Measurements from ENCODE around the gene UBE3C. TPM values are rescaled to one million over a fixed set of nuclear protein-coding genes. Genes with fewer than 3 reads are reported as not detected.

Gene UBE3C
- total and polyA plus RNA-seq, 2 donors (not counting 3 experiments of a cell fraction or from before 2014, with no cell fraction given): 45.1 to 77.3 TPM

DNA sequence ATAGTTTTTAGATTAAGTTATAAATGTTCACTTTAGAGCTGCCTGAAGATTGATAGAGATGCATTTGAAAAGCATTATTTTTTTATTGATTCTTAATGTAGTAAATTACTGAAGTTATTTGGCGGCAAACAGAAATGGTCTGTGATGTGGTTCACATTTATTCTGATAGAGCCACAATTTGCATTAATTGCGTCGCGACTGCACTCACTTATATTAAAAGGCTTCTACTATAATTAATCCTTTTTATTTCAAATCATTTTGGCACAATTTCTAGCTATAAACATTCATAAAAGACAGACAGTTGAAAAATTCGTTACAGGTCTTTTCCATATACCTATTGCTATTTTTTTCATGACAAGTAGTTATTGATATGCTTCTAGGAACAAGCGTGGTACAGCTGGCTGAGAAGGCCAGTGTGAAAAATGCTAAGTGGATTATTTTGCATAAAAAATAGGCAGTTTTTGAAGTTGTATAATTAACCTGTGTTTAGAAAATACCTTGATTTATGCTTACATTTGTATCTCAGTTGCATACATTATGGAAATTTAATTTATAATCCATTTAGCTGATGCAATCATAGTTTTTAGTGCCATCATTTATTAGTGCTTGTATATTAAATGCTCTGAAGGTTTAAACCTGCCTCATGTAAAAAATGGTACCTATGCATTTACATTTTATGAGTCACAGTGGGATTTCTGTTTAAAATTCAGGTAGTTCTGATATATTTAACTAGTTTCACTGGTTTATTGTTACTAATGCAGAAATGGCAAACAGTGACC is 106.0 kb downstream of the UBE3C start:
- no peaks in the 10 kb centered on the region for H3K9me1 ChIP-seq (replicated peaks; ENCODE audit: control insufficient read depth, extremely low read depth, insufficient read depth, low read length)
- no peak overlapping the region for H3K4me3 ChIP-seq (replicated peaks in 1 of 3; ENCODE audit: insufficient read depth in 1 of 3, low read depth in 1 of 3, low read length in 3 of 3)
- H3K9ac ChIP-seq (replicated peaks; ENCODE audit: extremely low read depth, insufficient read depth, low read length): no peak overlapping the region
- H4K20me1 ChIP-seq (replicated peaks; ENCODE audit: control insufficient read depth, extremely low read depth, insufficient read depth, low read length): no peaks in the 10 kb centered on the region
- FAIRE-seq: no peak
- no peak overlapping the region for H3K27ac ChIP-seq (ENCODE audit: insufficient read depth, low read depth, low read length)
- no peak for DNase-seq (ENCODE audit: low read depth, low spot score)
- H3K4me1 ChIP-seq (ENCODE audit: control insufficient read depth, extremely low read depth, insufficient read depth, low read length): no peaks in the 10 kb centered on the region
- no peaks in the 10 kb centered on the region for H3K79me2 ChIP-seq (ENCODE audit: control insufficient read depth, insufficient read depth, low read length)
- no TSS peak for BruUV-seq (replicated peaks)
- ChIA-PET POLR2A (no interaction called here), CTCF (interaction anchor here (0.8 kb wide), 1 partner anchor 10 kb away, joined by 3 read pairs; no protein-coding TSS in a partner anchor)
- no peak overlapping the region for H2AFZ ChIP-seq (ENCODE audit: low read depth, low read length)
- dilution Hi-C loops (cut with MboI; ENCODE audit: extremely low pct_ligation_motif_present, low sequenced_read_pairs): no loop called here
- H3K4me2 ChIP-seq (ENCODE audit: insufficient read depth, low read length): no peak overlapping the region
- intact Hi-C loops (cut with micrococcal nuclease): no loop called here
- H3K27me3 ChIP-seq (ENCODE audit: control insufficient read depth in 2 of 2, insufficient read depth in 2 of 2, low read length in 2 of 2): no peaks in the 10 kb centered on the region
- peaks cover 3 to 5% of the 10 kb centered on the region in 2 experiments for H3K36me3 ChIP-seq (ENCODE audit: control insufficient read depth in 2 of 2, extremely low read depth in 1 of 2, insufficient read depth in 2 of 2, low read length in 2 of 2)
- TF ChIP-seq GATA2 (IDR thresholded peaks at IDR 0.05; ENCODE audit: insufficient read depth, insufficient read length, low read depth, low read length): no peak
- TF ChIP-seq, protein P1, sequence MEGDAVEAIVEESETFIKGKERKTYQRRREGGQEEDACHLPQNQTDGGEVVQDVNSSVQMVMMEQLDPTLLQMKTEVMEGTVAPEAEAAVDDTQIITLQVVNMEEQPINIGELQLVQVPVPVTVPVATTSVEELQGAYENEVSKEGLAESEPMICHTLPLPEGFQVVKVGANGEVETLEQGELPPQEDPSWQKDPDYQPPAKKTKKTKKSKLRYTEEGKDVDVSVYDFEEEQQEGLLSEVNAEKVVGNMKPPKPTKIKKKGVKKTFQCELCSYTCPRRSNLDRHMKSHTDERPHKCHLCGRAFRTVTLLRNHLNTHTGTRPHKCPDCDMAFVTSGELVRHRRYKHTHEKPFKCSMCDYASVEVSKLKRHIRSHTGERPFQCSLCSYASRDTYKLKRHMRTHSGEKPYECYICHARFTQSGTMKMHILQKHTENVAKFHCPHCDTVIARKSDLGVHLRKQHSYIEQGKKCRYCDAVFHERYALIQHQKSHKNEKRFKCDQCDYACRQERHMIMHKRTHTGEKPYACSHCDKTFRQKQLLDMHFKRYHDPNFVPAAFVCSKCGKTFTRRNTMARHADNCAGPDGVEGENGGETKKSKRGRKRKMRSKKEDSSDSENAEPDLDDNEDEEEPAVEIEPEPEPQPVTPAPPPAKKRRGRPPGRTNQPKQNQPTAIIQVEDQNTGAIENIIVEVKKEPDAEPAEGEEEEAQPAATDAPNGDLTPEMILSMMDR (IDR thresholded peaks at IDR 0.05; ENCODE audit: extremely low read depth in 1 of 2, insufficient read depth in 1 of 2, low read depth in 1 of 2, low read length in 2 of 2): no peak
- TF ChIP-seq MYC (IDR thresholded peaks at IDR 0.05; ENCODE audit: low read depth, low read length): no peak
- no peak for TF ChIP-seq EZH2 (IDR thresholded peaks at IDR 0.05; ENCODE audit: borderline replicate concordance, low read depth, low read length, severe bottlenecking)
- no peaks in the 10 kb centered on the region for H3K9me3 ChIP-seq (replicated peaks; ENCODE audit: control insufficient read depth, insufficient read depth, low read length)

DNA sequence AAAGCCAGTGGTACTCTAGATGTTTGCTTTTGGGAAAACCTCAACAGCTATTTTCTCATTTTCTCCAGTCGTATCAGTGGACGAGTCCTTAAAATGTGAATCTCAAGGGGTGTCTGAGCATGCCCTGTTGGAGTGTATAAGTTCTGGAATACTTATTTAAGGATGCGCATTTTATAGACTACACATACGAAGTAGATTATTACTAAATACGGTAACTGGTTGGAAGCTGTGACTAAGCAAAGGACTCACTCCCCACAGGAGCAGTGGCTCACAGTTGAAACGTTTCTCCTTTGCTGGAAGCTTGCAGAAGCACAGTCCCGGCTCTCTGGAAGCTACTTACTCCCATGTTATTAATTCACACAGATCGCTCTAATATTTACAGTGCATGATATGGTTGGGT is 107.3 kb downstream of the UBE3C start:
- TF ChIP-seq MYC (IDR thresholded peaks at IDR 0.05; ENCODE audit: low read depth, low read length) (no peak), EZH2 (IDR thresholded peaks at IDR 0.05; ENCODE audit: borderline replicate concordance, low read depth, low read length, severe bottlenecking) (no peak), GATA2 (IDR thresholded peaks at IDR 0.05; ENCODE audit: insufficient read depth, insufficient read length, low read depth, low read length) (no peak), FOS (IDR thresholded peaks at IDR 0.05; ENCODE audit: borderline replicate concordance, insufficient read depth, low read length) (no peak), POLR2A (IDR thresholded peaks at IDR 0.05; ENCODE audit: low read depth, low read length) (no peak), JUN (IDR thresholded peaks at IDR 0.05; ENCODE audit: borderline replicate concordance, insufficient read depth, insufficient read length, low read depth) (no peak), POLR2AphosphoS5 (IDR thresholded peaks at IDR 0.05; ENCODE audit: insufficient read depth, low read depth, low read length) (no peak)
- TF ChIP-seq, protein P2, sequence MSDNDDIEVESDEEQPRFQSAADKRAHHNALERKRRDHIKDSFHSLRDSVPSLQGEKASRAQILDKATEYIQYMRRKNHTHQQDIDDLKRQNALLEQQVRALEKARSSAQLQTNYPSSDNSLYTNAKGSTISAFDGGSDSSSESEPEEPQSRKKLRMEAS (IDR thresholded peaks at IDR 0.05; ENCODE audit: insufficient read depth, insufficient read length): no peak
- TF ChIP-seq, protein P1 (IDR thresholded peaks at IDR 0.05; ENCODE audit: extremely low read depth in 1 of 2, insufficient read depth in 1 of 2, low read depth in 1 of 2, low read length in 2 of 2): no peak
- no peaks in the 10 kb centered on the region for H3K79me2 ChIP-seq (ENCODE audit: control insufficient read depth, insufficient read depth, low read length)
- no peak overlapping the region for H3K9ac ChIP-seq (replicated peaks; ENCODE audit: extremely low read depth, insufficient read depth, low read length)
- H3K27ac ChIP-seq (ENCODE audit: insufficient read depth, low read depth, low read length): no peak overlapping the region
- no peaks in the 10 kb centered on the region for H4K20me1 ChIP-seq (replicated peaks; ENCODE audit: control insufficient read depth, extremely low read depth, insufficient read depth, low read length)
- H3K4me3 ChIP-seq (replicated peaks in 1 of 3; ENCODE audit: insufficient read depth in 1 of 3, low read depth in 1 of 3, low read length in 3 of 3): no peak overlapping the region
- intact Hi-C loops (cut with micrococcal nuclease): no loop called here
- CTCF ChIA-PET: no interaction called here
- dilution Hi-C loops (cut with MboI; ENCODE audit: extremely low pct_ligation_motif_present, low sequenced_read_pairs): no loop called here
- H3K9me1 ChIP-seq (replicated peaks; ENCODE audit: control insufficient read depth, extremely low read depth, insufficient read depth, low read length): no peaks in the 10 kb centered on the region
- FAIRE-seq: no peak
- no peak for DNase-seq (ENCODE audit: low read depth, low spot score)
- H3K4me2 ChIP-seq (ENCODE audit: insufficient read depth, low read length): no peak overlapping the region
- H3K4me1 ChIP-seq (ENCODE audit: control insufficient read depth, extremely low read depth, insufficient read depth, low read length): no peaks in the 10 kb centered on the region
- H2AFZ ChIP-seq (ENCODE audit: low read depth, low read length): no peak overlapping the region
- POLR2A ChIA-PET: no interaction called here
- no peaks in the 10 kb centered on the region for H3K9me3 ChIP-seq (replicated peaks; ENCODE audit: control insufficient read depth, insufficient read depth, low read length)
- H3K27me3 ChIP-seq (ENCODE audit: control insufficient read depth in 2 of 2, insufficient read depth in 2 of 2, low read length in 2 of 2): no peaks in the 10 kb centered on the region
- H3K36me3 ChIP-seq (ENCODE audit: control insufficient read depth in 2 of 2, extremely low read depth in 1 of 2, insufficient read depth in 2 of 2, low read length in 2 of 2): peaks cover 3 to 4% of the 10 kb centered on the region in 2 experiments
- BruUV-seq (replicated peaks): no TSS peak

All from endothelial cell of umbilical vein (primary cell).